Measurements from ENCODE around the gene AKR1C1.
"Not testable (repeated sequence)": the region's sequence is repeated elsewhere in the genome, so short reads cannot be mapped to it uniquely, and the experiment has no call there.

The AKR1C1 gene

DNA sequence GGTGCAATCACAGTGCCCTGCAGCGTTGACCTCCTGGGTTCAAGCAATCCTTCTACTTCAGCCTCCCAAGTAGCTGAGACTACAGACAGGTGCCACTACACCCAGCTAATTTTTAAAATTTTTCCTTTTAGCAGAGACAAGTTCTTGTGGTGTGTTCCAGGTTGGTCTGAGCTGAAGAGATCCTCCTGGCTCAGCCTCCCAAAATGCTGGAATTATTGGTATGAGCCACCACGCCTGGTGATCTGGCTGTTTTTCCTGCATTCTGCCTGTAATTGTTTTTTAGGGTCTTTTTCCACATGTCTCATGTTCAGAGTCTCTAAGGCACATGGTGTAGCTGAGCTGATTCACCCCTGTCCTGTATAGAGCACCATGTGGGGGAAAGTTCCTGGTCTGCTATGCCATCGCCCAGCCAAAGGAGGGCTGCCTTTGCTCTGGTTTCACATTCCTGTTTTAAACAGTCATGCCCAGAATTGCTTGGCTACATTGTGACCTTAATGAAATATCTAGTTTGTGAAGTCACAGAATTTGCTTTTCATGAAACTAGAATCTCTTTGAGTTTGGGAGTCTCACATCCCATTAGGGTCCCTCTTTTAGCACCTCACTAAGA lies 55.6 kb downstream of the AKR1C1 start:
- peak; percentile 13 for DNase-seq (ENCODE audit: low spot score)

DNA sequence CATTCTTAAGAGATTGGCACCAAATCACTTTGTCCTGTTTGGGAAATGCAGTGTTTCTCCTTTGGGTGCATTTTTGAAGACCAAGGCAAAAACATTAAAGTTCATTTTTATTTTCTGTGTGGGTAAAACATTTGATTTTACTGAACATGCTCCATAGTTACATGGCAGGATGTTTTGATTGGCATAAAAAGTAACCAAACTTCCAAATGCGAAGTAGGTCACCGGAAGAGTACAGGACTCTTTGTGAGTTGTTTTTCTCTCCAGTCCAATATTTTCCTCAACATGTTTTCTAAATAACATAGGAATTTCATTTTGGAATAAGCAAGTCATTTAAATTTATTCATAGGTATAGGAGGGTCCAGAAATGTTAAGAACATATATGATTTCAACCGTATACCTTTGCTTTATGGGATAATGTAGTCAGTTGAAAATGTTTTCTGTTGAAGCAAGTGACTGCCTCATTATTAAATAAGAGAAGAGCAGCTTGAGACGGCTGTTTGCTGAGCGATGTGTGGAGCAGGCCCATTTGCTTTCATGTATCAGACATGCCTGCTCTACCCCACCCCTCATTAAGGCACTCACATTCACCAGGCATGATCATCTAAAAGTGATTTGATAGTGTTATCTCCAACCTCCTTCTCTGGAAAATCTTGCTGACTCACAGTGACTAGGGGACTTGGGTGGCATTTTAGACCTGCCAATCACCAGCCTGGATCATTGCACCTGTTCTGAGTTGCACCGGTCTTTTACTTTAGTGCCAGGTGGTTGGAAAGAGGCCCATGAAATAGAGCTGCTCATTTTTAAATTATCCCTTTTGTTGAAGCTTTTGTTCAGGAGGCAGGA lies 56.8 kb downstream of the AKR1C1 start:
- not testable (repeated sequence) for DNase-seq (ENCODE audit: low spot score)

GRCh38 chr10:5021624-5022290 lies 58.5 kb downstream of the AKR1C1 start:
- DNase-seq (ENCODE audit: low spot score) = not testable (repeated sequence)

DNA sequence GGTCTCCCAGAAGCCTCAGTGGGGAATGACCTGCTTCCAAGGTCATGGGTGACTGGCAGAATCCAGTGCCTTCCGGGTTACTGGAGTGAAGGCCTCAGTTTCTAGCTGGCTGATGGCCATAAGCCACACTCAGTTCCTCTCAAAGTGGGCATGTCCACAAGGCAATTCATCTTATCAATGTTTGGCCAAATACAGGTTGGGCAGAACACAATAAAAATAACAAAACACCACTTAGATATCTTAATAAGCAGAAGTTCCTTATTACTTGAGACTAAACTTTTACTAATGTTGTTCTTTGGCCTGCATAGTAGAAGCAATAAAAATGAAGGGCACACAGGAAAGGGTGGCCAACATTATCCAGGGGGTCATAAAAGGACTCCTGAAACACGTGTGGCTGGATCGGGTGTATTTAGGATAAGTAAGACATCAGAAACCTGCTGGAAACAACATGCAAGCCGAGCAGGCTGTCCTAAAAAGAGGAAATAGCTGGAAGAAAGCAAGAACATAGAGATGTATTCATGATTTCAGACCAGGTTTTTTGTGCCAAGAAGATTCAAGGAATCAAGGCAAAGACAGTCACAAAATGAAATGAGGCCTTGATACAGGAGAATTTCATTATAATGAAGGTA lies 60.1 kb downstream of the AKR1C1 start:
- no peak for DNase-seq (ENCODE audit: low spot score)

GRCh38 chr10:5025461-5025881 lies 62.3 kb downstream of the AKR1C1 start:
- DNase-seq (ENCODE audit: low spot score) = not testable (repeated sequence)

GRCh38 chr10:5030989-5031388 lies 67.8 kb downstream of the AKR1C1 start:
- no peak for DNase-seq (ENCODE audit: low spot score)

DNA sequence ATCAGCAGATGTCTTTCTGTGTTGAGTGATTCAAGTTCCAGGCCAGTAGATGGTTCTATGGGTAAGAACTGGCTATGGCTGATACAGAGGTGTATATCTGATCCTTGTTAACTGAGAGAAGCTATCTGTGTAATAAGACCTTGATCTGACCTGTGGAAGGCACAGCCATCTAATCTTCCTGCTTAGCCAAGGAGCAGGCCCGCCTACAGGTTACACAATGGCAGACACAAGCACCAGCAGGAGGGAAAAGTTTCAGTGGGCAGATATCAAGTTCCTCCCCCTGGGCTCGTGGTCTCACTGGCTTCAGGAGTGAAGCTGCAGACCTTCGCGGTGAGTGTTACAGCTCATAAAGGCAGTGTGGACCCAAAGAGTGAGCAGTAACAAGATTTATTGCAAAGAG lies 68.4 kb downstream of the AKR1C1 start:
- not testable (repeated sequence) for DNase-seq (ENCODE audit: low spot score)

DNA sequence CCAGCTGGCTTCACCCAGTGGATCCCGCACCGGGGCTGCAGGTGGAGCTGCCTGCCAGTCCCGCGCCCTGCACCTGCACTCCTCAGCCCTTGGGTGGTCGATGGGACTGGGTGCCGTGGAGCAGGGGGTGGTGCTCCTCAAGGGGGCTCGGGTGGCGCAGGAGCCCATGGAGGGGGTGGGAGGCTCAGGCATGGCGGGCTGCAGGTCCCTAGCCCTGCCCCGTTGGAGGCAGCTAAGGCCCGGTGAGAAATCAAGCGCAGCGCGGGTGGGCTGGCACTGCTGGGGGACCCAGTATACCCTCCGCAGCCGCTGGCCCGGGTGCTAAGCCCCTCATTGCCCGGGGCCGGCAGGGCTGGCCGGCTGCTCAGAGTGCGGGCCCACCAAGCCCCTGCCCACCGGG lies 69.2 kb downstream of the AKR1C1 start:
- not testable (repeated sequence) for DNase-seq (ENCODE audit: low spot score)
